Fibroblast of the aortic adventitia (primary cell): ENCODE data around the gene GATA6. TPM values are rescaled to one million over a fixed set of nuclear protein-coding genes. Genes with fewer than 3 reads are reported as not detected.
"Not testable (repeated sequence)": the region's sequence is repeated elsewhere in the genome, so short reads cannot be mapped to it uniquely, and the experiment has no call there.

ENCODE experiments used
- DNase-seq: peaks from one replicate; pipeline ENCODE4 v3.0.0-alpha.2; 2010; ENCODE audit warnings: low read depth
- H3K4me3 ChIP-seq: 2 replicates; pipeline ENCODE4 v1.5.1; 2011; ENCODE audit warnings: low read depth, mild to moderate bottlenecking, control low read depth, low read length, moderate library complexity
- CTCF ChIP-seq: IDR thresholded peaks from 2 replicates; pipeline ENCODE4 v1.5.1; 2011; ENCODE audit warnings: mild to moderate bottlenecking, low read length, control low read depth, inconsistent platforms; ENCODE audit not compliant: insufficient read depth
- total RNA-seq: library from RNA; depleted of rRNA; stranded (reverse); fragments of >200 nt; gene quantifications from 2 replicates; pipeline ENCODE4 v1.2.3, GENCODE V29; 2012; ENCODE audit warnings: low replicate concordance

GATA6 gene
- total RNA-seq, 1 donor, result 34.0 TPM

DNA sequence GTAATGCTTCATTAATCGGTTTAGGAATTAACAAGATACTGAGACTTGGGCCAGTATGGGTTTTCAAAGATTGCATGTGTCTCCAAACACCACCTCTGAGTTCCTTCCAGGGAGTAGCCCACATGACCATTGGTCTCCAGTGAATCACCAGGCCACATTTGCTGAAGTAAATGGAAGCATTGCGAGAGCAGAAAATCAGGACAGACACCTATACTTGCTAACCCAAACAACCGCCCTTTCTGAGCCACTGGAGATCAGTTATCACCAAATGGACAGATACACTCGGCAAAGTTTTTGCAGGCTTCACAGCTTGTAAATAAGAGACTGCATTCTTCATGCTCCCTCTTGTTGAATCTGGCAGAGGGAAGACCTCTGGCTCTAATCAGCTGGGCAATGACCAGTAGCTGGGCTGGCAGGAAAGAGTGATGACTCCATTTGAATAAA is 40.9 kb downstream of the GATA6 start:
- DNase-seq, result peak; percentile 94
- no peak overlapping the region for H3K4me3 ChIP-seq
- no peak for TF ChIP-seq CTCF

DNA sequence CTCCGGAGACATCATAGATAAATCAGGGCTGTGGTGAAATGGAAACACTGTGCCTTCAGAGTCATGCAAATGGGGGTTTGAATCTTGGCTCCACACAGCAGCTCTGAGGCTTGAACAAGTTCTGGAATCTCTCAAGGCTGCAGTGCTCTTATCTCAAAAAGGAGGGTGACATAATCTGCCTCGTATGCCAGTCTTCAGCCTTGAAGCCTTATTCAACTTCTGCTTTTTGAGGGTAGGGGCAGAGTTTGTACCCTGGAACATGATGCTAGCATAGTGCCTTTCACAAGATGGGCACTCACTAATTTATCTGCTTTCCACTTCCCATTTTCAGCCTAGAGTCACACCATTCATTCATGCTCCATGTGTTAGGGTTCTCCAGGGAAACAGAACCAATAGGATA is 42.3 kb downstream of the GATA6 start:
- no peak overlapping the region for H3K4me3 ChIP-seq
- peak; percentile 79 for DNase-seq
- TF ChIP-seq CTCF, result no peak

DNA sequence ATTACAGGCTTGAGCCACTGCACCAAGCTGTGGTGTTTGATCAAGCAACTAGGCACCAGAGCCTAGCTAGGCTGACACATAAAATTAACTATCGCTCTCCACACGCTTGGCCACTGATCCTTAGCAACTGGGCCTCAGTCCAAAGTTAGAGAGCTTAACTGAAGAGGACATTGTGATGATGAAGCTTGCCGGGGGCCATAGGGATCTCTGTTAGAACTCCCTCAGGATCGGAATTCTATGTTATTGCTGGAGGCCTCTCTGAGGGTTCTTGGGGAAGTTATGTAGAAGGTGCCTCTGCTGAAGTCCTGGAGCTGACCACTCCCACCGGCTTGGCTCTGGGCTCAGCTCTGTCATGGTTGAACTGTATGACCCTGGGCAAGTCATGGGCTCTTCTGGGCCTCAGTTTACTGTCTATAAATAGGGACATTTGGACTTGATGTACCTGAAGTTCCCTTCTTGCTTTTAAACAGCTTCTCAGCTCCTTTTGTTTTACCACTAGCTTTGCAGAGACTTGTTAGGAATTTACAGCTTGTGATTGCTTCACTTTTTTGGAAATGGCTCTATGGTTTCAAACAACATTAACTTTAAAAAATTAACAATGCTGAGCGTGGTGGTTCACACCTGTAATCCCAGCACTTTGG is 44.1 kb downstream of the GATA6 start:
- no peak overlapping the region for H3K4me3 ChIP-seq
- peak; percentile 75 for DNase-seq
- TF ChIP-seq CTCF, result no peak

DNA sequence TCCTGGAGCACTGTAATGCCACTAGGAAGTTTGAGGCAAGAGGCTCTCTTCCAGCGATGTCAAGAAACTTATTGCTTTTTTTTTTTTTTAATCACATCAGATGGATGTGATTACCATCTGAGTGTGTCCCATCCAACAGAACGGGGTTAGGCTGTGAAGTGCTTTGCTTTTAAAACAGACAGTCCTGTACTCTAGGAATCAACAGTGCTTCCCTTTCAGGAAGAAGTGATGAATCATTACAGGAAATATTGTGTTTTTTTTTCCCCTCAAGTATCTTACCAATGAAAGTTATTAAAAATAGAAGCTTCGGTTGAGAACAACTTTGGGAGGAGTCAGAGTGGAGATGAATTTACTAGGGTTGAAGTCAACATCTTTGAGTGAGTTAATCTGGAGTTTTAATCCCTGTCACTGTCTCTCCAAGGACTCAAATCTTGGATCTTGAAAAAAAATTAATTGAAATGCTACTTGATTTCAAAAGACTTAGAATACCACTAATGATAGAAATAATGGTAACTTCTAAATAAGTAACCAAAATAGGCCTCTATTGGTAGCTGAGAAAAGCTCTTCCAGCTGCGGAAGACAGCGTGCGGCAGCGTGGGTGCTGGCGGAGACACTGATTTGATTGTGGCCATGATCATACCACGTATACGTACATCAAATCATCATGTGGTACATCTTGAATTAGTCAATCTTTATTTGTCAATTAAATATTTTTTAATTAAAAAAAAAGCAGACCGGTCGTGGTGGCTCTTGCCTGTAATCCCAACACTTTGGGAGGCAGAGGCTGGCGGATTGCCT is 45.5 kb downstream of the GATA6 start:
- H3K4me3 ChIP-seq, result no peak overlapping the region
- peak; percentile 75 for DNase-seq
- TF ChIP-seq CTCF, result no peak

- no peak for DNase-seq
- TF ChIP-seq CTCF, result no peak
- no peak overlapping the region for H3K4me3 ChIP-seq
Measured at GRCh38 chr18:22218835-22219234, 49.4 kb downstream of the GATA6 start.

DNA sequence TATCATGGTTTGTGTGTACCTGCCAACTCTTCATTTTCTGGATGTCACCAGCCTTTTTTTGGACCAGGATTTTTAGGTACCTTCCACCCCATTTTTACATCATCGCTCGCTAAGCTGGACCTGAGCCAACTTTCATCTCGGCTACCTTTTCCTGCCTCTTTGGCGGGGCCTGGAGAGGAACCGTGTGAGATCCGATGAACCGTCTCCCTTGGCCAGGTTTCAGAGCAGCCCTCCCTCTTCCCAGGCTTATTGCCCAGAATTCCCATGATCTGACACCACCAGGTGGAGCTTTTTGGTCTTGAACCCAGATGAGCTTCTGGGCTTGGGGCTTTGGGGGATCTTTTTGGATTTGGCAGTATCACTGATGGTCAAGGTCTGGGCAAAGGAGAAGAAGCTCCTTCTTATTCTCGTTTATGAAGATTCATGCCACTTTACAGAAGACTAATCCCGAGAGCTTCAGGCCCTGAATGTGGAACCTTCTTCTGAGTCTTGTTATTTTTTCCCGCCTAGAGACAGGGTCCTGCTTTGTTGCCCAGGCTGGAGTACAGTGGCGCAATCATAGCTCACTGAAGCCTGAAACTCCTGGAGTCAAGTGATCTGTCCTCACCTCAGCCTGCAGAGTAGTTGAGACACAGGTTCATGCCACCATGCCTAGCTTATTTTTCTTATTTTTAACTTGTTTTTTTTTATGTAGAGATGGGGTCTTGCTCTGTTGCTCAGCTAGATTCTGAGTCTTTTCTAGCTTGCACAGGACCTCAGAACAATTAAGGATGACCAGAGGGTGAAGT is 50.4 kb downstream of the GATA6 start:
- no peak for DNase-seq
- H3K4me3 ChIP-seq, result no peak overlapping the region
- TF ChIP-seq CTCF, result peak; percentile 19

GRCh38 chr18:22220585-22220984 is 51.2 kb downstream of the GATA6 start:
- DNase-seq, H3K4me3 ChIP-seq: not testable (repeated sequence)
